Esophagus squamous epithelium (tissue), 4 donors: ENCODE data around the gene RRBP1.

Source experiments
- CTCF ChIP-seq, 6 experiments: fragments of 450-650 bp in 4 of 6; fragments of 200-600 bp in 2 of 6; sonication (generic) in 2 of 6; IDR thresholded peaks; one replicate each; pipeline ENCODE4 v1.5.1; 2016 to 2019; ENCODE audit warnings: antibody characterized with exemption in 6 of 6, mild to moderate bottlenecking in 4 of 6, moderate library complexity in 4 of 6
- POLR2A ChIP-seq, 4 donors: fragments of 450-650 bp; IDR thresholded peaks; one replicate each; pipeline ENCODE4 v1.6.1; 2017; ENCODE audit warnings: antibody characterized with exemption in 4 of 4, mild to moderate bottlenecking in 4 of 4, moderate library complexity in 3 of 4

- TF ChIP-seq CTCF (IDR thresholded peaks at IDR 0.05) (no peak), POLR2A (IDR thresholded peaks at IDR 0.05) (no peak)
These were observed 30.2 kb upstream of the RRBP1 start for GRCh38 chr20:17712201-17712600.
